Measurements from ENCODE around the gene CYB561D1.
A peak's percentile ranks its signal among the peaks of the same experiment; 100 is the strongest.

CYB561D1 gene

DNA sequence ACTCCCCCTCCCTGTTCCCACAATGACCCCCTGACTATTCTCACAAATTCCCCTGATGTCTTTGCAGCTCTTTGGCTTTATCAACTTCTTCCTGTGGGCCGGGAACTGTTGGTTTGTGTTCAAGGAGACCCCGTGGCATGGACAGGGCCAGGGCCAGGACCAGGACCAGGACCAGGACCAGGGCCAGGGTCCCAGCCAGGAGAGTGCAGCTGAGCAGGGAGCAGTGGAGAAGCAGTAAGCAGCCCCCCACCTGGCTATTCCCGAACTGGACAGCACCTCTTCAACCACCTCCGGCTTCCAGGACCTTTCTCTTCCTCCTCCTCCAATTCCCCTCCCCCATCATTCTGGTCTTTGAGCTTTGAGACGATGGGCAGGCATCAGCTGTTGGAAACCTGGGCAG is 14.6 kb upstream of the CYB561D1 start:
- DNase-seq (ENCODE audit: extremely low spot score, insufficient read length, low read depth) = no peak
- FAIRE-seq = no peak

DNA sequence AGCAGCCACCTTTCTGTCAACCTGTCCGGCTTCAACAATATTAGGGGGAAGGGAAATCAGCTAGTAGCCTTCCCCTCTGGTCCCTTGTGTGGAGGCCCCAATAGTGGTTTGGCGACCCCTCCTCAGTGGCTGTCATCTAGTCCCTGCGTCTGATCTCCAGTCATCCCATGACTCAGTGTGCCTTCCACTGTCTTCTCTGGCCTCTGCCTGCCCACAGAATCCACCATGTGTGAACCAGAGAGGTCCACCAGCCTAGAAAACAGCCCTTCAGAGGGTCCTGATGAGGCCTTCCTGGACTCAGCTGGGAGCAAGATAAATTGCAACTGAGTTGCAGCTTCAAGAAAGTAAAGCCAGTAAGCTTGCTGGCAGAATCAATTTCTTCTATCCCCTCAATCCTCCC is 14.0 kb upstream of the CYB561D1 start:
- no peak for DNase-seq (ENCODE audit: extremely low spot score, insufficient read length, low read depth)
- no peak for FAIRE-seq

DNA sequence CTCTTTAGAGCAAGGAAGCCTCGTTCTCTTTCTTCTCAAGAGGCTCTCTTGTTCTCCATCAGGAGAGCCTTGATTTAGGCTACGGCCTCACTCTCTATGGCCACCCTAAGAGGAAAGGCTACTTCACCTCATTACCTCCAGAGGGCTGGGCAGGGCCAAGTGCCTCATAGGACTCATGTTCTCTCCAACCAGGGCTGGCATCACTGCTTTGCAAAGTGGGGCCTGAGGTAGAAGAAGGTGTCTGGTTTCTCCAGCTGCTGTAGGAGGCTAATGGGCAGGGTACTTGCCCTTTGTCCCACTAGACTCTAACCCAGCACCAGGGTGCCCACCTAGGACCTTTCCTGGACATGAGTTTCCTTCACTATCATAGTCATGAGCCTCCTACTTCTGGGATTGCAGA is 12.2 kb upstream of the CYB561D1 start:
- DNase-seq (ENCODE audit: extremely low spot score, insufficient read length, low read depth) (no peak), FAIRE-seq (no peak)

DNA sequence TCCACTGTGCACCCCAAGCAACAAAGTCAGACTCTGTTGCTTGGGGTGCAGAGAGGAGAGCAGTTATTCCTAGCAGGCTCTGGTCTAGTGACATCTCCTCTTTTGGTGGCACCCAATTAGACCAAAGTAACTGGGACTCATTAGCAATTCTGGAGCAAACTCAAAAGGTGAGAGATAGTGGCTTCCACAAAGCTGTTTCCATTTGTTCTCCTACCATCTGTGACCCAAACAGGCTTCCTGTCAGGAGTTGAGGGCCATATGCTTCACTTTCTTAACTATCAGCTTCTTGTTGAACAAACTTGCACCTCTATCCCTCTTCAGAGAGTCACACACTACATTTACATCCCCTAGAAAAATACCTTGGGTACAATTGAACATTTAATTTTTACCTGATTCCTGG is 11.7 kb upstream of the CYB561D1 start:
- FAIRE-seq (no peak), DNase-seq (ENCODE audit: extremely low spot score, insufficient read length, low read depth) (no peak)

DNA sequence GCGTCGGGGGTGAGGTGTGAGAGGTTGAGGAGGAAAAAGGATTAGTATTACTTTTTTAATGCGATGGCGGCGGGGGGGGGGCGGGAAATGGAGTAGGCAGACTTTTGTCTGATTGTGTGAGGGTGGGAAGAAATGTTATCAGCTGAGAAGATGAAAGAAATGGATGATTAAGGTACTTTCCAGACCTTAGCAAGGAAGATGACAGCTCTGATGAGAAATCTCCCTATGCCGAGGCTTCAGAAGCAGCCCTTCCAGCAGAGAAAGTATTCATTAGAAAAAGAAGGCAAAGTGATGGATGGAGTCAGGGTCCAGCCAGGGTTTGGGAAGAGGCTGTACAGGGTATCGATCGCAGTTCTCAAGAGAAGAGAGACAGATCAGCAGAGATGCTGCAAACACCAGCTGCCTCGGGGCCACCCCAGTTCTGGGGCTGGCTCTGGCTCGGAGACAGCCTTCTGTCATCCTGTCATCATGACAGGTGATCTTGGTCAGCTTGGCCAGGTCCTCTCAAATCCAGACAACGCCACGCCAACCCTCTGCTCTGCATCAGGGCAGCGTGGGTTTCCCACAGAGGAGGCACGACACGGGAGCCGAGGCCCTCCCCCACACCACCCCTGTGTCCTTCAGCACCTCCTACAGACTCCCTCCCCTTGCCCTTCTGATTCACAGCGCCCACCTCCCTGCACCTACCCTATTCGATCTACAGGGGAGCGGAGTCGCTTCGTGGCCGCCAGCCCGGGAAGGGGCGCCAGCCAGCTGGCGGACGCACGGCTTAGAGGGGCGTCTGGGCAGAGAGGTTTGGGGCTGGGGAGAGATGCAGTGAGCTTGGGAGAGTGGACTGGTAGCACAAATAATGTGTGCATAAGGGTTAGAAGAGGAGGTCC is 10.9 kb upstream of the CYB561D1 start:
- no peak for DNase-seq (ENCODE audit: extremely low spot score, insufficient read length, low read depth)

DNA sequence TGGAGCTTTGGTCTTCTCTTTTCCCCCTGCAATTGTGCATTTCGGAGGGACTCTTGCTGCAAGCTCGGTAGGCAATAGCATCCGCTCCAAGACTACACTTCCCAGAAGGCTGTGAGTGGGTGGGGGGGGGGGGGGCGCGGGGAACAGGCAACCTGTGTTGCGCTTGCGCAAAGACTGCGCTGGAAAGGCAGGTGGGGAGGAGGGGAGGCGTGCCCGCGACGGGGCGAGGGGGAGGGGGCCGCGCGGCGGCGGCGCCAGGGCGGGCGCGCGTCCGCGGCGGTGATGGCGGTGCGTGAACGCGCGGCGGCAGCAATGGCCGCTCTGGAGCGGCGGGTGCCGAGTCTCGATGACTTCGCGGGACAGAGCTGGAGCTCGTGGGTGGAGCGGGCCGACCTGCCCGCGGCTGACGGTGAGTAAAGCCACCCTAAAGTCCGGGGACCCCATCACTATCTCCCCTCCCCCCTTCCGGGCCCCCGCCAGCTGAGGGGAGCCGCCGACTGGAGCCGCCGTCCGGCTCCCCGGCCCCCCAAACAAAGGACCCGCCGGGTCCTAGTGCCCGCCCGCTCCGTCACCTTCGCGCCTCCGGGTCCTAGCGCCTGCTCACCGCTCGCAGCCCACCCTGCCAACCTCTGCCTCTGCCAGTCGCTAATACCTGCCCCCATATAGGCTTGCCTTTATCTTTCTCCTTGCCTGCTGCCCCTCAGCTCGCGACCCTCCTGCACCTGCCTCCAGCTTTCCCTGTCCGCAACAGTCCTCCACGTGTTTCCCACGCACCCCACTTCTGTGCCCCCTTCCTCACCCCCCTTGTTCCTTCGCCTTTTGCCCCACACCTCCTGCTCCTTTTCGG is 10.0 kb upstream of the CYB561D1 start, which contains the start of gene ATXN7L2:
ATXN7L2 (plus strand) TSS at position 234 of the 847 bp plus-strand sequence; CDS start at position 283, 49 bp downstream.
- DNase-seq (ENCODE audit: extremely low spot score, insufficient read length, low read depth) (peak; percentile 97), FAIRE-seq (peak; percentile 81)

More for the DNA sequence above, 10.9 kb upstream of the CYB561D1 start:
- FAIRE-seq = no peak

DNA sequence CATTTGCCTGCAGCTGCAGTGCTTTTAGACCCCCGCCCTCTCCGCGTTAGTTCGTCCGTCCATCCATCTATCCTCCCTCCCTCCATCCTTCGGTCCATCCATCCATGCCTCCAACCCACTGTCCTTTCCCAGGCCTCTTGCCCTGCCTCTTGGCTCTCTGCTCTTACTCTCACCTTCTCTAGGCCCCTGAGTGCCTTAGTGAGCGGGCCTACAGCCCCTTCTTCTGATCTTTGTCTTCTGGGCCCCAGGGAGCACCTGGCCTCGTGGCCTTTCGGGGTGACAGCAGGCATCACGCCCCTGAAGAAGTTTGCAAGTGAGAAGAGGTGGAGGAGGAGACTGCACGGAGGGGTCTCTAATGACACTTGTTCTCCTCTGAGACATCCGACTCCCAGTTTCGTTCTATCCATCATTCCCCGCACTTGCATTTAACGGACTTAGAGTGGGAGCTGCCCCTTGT is 9.3 kb upstream of the CYB561D1 start:
- no peak for FAIRE-seq
- DNase-seq (ENCODE audit: extremely low spot score, insufficient read length, low read depth) = no peak

DNA sequence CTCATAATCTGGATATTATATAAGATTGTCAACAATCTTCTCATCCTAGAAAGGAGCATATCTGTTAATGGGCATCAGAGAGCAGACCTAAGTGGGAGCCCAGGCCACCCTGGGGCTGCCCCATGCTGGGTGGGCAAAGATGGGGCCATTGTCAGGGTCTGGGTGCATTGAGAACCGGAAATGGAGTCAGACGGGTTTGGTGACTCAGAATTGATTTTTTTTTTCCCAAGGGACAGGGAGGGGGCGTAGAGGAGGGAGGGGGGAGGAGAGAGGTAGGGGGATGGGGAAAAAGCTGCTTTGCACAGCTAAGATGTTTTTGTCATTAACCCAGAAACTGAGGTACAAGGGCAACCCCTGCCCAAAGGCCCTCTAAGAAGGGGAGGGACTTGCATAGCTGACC is 8.9 kb upstream of the CYB561D1 start:
- DNase-seq (ENCODE audit: extremely low spot score, insufficient read length, low read depth) = no peak
- no peak for FAIRE-seq

DNA sequence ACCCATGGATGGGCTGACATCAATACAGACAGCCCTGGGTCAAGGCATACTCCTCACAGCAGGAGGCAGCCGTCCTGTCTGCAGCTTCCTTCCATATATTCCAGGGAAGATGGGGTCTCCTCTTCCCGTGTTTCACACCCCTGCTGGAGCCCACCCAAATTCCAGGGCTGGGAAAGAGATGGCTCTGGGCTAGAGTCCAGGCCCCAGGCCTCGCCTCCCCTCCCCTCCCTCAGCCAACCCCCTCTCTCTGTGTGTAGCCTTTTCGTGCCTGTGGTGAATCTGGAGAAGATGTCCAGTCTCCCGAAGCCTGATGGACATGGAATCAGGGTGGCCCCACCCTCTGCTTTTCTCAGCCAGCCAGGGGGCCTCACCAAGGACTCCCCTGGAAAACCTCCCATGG is 6.6 kb upstream of the CYB561D1 start:
- DNase-seq (ENCODE audit: extremely low spot score, insufficient read length, low read depth) = no peak
- no peak for FAIRE-seq

DNA sequence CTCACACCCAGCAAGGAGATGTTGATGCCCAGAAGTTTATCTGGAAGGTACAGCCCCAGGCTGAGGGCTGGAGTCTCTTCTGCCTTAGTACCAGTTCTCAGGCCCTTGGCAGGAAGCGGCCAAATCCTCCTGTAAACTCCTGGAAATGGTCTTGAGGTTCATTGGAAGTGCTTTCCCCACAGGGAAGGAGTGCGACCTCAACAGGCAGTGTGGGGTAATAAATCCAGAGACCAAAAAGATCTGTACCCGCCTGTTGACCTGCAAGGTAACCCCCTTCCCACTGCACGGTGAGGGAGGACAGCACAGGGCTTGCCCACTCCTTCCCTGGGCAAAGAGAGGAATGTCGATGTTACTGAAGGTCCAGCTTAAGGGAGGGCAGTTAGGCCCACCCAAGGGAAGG is 5.7 kb upstream of the CYB561D1 start:
- FAIRE-seq (no peak), DNase-seq (ENCODE audit: extremely low spot score, insufficient read length, low read depth) (no peak)

DNA sequence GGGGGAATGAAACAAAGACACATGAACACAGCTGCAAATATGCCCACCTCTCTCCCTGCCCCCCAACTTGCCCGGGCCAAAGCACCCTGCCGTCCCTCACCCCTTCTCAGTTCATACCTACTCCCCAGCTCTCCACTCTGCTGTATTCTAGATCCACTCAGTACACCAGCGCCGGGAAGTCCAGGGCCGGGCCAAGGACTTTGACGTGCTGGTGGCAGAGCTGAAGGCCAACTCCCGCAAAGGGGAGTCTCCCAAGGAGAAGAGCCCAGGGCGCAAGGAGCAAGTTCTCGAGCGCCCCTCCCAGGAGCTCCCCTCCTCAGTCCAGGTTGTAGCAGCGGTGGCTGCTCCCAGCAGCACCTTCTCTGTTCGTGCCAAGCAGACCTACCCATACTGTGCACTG is 5.2 kb upstream of the CYB561D1 start:
- FAIRE-seq (no peak), DNase-seq (ENCODE audit: extremely low spot score, insufficient read length, low read depth) (no peak)

DNA sequence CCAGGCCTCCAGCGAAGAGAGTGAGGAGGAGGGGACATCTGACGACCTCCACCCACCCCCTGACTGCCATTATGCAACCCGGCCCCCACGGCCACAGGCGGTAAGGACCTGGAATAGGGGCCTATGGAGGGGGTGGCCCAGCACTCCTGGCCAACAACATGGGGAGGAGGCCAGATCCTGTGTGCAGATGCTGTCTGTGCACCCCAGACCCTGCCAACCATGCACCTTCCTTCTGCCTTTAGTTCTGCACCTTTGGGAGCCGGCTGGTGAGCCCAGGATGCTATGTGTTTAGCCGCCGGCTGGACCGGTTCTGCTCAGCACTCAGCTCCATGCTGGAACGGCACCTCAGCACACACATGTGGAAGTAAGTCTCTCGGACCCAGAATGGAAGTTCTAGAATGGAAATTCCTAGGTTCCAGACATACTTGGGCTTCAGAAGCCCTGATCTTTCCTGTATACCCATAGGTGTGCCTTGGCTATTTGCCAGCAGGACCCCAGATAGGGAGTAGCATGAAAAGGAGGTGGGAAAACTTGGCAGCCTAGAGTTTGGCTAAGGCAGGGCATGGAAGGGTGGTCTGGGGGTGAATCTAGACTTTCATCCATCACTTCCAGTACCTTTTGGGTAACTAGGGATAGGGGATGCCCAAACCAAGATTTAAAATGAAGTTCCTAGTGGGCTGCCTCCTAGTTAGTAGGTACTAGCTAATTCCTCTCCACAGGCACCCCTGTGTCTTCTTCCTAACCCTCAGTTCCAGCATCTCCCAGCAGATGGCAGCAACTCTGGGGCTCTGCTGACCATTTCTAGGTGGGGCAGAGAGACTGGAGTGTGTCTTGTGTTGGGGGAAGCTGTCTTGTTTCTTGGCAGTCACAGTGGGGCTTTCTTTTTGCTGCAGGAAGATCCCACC is 3.6 kb upstream of the CYB561D1 start:
- FAIRE-seq (peak; percentile 53), DNase-seq (ENCODE audit: extremely low spot score, insufficient read length, low read depth) (peak; percentile 39)

DNA sequence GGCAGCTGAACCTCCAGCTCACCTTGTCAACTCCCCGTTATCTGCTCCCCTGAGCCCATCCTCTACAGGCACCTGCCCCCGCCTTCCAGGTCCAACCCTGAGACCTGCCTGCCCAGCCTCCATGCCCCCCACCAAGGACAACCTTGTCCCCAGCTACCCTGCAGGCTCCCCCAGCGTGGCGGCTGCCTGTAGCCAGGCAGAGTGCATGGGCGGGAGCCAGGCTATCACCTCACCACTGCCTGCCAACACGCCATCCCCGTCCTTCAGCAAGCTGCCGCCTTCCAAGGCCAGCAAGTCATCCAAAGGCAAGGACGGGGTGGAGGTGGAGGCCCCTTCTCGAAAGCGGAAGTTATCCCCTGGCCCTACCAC is 3.0 kb upstream of the CYB561D1 start:
- DNase-seq (ENCODE audit: extremely low spot score, insufficient read length, low read depth) (no peak), FAIRE-seq (no peak)

DNA sequence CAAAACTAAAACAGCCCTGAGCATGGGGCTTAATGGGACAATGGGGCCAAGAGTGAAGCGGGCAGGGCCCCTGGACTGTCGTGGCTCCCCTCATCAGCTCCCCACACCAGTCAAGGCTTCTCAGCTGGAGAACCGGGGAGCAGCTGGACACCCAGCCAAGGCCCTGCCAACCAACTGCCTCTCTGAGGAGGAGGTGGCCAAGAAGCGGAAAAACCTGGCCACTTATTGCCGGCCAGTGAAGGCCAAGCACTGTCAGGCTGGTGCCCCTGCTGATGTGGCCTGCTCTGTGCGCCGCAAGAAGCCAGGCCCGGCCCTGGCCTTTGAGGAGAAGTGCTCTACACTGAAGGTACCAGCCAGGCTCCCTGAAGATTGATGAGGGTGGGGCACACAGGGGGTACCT is 2.5 kb upstream of the CYB561D1 start:
- FAIRE-seq (no peak), DNase-seq (ENCODE audit: extremely low spot score, insufficient read length, low read depth) (no peak)

DNA sequence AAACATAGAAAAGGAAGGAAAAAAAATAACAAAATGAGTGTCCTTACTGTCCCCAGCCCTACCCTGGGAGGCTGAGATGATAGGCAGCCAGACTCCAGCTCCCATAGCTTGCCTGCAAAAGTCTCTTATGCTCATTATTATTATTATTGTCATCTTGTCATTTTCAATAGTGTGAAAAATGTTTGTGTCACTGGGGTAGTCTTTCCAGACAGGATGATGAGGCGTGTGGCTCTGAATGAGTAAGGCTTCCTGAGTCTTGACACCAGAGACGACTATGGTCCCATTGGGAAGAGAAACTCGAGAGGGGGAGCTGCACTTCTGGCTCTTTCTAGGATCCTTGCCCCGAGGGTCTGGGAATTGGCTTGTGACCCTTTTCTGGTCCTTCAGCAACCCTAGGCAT is 1.1 kb upstream of the CYB561D1 start:
- DNase-seq (ENCODE audit: extremely low spot score, insufficient read length, low read depth) (no peak), FAIRE-seq (no peak)

DNA sequence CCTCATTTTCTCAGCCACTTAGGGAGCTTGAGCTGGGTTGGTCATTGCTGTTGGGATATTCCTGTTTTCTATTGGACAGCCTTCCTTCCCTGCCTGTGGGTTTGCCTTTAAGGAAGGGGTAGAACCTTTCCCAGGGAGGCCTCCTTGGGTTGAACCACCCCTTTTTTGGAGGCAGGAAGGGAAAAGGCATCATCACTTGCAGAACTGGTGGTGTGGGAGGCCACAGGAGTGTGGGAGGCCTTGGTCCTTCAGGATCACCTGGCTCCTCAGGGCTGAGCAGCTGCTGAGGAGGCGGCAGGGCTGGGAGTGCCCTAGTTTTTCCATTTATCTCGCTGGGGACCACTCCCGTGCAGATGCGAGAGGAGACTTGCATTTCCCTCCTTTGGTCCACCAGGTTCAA is 667 bp upstream of the CYB561D1 start:
- FAIRE-seq (no peak), DNase-seq (ENCODE audit: extremely low spot score, insufficient read length, low read depth) (no peak)

DNA sequence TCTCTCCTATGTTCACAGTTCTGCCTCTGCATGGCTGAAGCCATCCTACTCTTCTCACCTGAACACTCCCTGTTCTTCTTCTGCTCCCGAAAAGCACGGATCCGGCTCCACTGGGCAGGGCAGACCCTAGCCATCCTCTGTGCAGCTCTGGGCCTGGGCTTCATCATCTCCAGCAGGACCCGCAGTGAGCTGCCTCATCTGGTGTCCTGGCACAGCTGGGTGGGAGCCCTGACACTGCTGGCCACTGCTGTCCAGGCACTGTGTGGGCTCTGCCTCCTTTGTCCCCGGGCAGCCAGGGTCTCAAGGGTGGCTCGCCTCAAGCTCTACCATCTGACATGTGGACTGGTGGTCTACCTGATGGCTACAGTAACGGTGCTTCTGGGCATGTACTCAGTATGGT is 1.8 kb downstream of the CYB561D1 start:
- FAIRE-seq (no peak), DNase-seq (ENCODE audit: extremely low spot score, insufficient read length, low read depth) (no peak)

DNA sequence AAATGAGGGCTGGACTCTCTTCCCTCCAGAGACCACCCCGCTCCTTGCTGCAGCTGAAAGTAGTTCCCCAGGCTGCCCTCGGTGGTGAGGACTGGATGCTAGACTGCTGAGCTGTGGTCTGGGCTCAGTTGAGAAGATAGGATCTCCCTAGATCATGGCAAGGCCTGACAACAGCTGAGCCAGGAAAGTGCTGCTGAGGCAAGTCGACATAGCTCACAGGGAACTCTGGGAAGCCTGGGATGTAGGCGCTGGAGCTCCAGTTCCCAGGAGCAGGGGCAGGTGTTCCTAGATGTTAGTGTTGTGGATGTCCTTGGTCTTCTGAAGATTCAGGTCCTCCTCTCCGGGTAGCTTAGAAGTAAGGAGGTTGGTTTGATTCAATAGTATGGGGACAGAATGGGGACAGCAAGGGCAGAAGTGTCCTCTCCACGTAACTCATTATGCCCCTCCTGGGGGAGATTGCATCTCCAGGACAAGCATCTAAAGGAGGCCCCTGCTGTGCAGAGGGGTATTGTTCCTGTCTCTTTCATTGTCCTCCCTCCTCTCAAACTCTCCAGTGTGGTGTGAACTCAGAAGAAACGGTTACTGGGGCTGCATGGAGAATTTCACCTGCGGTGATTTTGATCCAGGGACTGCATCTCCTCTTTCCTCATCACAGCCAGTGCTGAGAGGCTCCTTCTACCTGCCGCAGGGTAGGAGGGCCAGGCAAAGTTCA is 3.7 kb downstream of the CYB561D1 start:
- no peak for FAIRE-seq
- DNase-seq (ENCODE audit: extremely low spot score, insufficient read length, low read depth) = no peak

DNA sequence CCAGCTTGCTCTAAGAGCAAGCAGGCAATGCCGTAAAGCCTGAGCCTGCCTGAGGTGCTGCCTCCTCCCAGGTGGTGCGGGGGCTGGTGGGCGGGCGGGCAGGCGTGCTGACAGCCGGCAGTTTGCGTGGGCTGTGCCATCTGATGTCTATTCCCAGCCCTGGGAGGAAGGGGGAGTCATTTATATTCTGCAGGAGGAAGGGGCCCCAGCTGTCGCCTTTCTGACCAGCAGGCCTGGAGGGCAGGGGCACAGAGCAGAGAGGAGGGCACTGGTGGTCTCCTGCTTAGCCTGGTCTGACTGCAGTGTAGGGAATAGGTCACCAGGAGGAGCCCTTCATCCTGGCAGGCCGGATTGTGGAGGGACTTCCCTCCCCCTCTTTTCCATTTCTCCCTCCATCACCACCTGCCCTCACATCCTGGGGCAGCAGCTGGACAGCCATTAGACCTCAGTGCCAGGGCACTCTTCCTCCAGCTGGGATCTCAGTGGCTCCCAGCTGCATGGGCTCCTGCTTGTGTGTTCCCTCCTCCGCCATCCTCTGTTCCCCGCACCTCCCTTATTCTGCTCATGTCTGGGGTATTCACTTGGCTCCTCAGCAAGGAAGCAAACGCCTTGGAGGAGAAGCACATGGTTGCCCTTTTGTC is 4.4 kb downstream of the CYB561D1 start:
- no peak for DNase-seq (ENCODE audit: extremely low spot score, insufficient read length, low read depth)
- no peak for FAIRE-seq

Data from GM18507 (cell line).